Measurements from ENCODE around the gene DUOX2.
"Not testable (repeated sequence)": the region's sequence is repeated elsewhere in the genome, so short reads cannot be mapped to it uniquely, and the experiment has no call there.

- not testable (repeated sequence) for TF ChIP-seq POLR2A (IDR thresholded peaks at IDR 0.05); CTCF (IDR thresholded peaks at IDR 0.05 in 4 of 5, conservative IDR thresholded peaks at IDR 0.05 in 1 of 5)
Measured at GRCh38 chr15:45104170-45104569, 9.8 kb downstream of the DUOX2 start.

Measured in gastrocnemius medialis (tissue), 4 donors.